HG03432 (cell line): ENCODE measurements around the gene MMD2.
A peak's percentile ranks its signal among the peaks of the same experiment; 100 is the strongest.

Experiments used
- ATAC-seq: cut with Tn5 transposase; IDR thresholded peaks from one replicate; pipeline ENCODE4 v1.9.1; 2021; ENCODE audit warnings: mild to moderate bottlenecking, moderate library complexity; ENCODE audit not compliant: unreplicated experiment

The MMD2 gene

GRCh38 chr7:4959893-4960292 lies 906 bp upstream of the MMD2 start:
- ATAC-seq = no peak

DNA sequence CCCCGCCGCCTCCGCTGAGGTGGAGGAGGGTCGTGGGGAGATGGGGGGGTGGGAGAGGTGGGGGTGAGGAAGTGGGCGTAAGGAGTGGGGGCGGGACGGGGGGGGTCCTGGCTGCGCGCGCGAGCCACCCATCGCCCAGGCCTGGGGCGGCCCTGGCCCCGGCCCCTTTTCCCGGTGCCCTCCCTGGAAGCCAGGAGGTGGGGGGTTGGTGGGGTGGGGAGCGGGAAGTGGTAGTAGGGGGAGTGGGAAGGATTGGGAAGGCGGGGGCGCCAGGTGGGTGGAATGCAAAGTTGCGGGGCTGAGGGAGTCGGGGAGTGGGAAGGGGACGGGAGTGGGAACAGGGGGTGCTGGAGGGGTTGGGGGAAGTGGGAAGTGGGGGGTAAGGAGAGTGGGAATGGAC lies 319 bp upstream of the MMD2 start:
- ATAC-seq = no peak

DNA sequence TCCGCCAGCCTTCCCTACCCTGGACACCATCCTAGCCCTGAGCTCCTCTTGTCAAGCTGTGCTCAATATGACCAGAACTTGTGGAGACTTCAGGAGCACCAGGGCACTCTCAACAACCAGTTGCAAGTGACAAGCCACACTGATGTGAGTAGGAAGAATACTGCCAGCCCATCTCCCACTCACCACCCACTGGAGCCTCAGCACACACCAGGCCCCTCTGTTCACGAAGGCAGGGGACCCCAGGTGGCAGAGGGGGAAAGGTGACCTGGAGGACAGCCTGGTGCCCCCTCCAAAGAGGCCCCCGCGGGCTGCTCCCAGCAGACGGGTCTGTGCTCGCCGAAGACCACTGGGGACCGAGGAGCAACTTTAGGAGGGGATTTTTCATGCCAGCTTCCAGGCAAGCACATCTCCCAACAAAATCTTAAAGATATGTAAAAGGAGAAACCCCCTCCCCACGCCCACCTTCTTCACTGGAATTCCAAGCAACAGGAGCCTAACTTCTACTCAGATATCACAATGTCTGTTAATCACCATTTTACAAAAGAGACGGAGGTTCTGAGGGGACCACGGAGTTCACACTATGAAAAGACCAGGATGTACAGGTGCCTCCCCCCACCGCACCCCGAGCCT lies 1.0 kb downstream of the MMD2 start:
- no peak for ATAC-seq

GRCh38 chr7:4951903-4952636 lies 6.9 kb downstream of the MMD2 start:
- ATAC-seq = peak; percentile 65

- no peak for ATAC-seq
Observed at GRCh38 chr7:4951304-4951703, 7.7 kb downstream of the MMD2 start.

DNA sequence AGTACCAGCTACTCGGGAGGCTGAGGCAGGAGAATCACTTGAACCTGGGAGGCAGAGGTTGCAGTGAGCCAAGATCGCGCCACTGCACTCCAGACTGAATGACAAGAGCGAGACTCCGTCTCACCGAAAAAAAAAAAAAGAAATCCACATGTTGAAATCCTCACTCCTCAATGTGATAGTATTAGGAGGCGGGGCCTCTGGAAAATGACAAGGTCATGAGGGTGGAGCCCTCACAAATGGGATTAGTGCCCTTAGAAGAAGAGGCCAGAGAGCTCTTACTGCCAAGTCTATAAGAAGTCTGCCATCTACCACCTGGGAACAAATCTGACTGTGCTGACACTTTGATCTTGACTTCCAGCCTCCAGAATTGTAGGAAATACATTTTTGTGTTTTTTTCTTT lies 10.6 kb downstream of the MMD2 start:
- ATAC-seq = no peak

- no peak for ATAC-seq
Observed at GRCh38 chr7:4945949-4946348, 13.0 kb downstream of the MMD2 start.

GRCh38 chr7:4944939-4945338 lies 14.0 kb downstream of the MMD2 start:
- ATAC-seq = no peak

- ATAC-seq = no peak
Observed at GRCh38 chr7:4943297-4943696, 15.7 kb downstream of the MMD2 start.

DNA sequence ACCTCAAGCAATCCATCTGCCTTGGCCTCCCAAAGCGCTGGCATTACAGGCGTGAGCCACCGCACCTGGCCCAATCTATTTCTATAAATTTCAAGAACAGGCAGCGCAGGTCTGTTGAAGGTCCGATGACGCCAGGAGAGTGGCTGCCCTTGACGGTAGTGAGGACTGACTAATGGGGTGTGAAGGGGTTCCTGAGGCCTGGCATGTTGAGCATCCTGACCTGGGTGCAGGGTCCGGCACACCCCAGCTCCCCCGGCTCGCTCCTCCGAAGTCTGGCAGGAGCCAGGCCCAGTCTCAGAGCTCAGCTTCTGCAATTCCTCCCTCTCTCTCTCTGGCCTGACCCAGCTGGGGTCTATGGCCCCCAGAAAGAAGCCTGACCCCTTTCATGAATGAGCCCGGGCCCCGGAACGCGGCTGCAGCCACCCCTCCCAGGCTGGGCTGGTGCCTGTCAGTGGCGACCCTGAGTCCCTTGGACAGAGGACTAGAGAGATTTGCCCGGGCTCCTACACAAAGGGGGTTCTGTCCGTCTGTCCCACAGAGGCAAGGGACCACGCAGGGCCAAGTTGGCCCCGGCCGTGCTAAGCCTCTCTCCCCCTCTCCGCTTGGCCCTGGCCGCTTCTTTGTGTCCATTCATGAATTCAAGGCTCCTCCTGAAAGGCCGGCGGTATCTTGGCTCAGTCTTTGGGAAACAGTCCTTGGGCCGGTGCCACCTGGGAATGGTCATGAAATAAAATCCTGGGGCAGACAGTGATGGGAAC lies 18.8 kb downstream of the MMD2 start:
- ATAC-seq = no peak

DNA sequence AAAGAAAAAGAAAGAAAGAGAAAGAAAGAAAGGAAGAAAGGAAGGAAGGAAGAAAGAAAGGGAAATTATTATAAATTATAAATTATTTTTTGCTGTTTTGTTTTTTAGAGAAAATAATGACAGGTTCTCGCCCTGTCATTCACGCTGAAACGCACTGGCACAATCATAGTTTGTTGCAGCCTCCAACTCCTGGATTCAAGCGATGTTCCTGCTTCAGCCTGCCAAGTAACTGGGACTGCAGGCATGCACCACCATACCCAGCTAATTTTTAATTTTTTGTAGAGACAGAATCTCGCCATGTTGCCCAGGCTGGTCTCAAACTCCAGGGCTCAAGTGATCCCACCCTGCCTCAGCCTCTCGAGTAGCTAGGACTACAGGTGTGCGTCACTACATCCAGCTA lies 21.6 kb downstream of the MMD2 start:
- no peak for ATAC-seq

DNA sequence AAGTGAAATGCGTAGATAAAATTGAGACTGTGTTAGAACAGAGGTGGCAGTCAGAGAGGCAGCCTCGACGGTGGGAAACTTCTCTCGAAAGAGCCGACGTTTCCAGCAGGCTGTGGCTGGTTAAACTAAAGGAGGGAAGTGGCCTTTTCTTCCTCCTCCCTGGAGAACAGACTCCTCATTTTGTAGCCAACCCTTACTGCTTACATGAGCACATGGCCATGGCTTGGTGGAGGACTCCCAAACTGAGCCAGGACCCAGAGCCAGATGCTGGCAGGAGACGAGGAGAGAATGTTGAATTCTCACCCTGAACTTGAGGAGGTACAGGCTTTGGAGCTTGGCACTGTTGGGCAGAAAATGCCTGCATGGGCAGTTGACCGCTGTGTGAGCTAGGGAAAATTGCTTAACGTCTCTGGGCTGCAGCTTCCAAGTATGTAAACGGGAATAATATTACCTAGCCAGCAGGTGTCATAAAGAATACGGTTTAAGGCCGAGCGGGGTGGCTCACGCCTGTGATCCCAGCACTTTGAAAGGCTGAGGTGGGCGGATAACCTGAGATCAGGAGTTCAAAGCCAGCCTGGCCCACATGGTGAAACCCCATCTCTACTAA lies 24.5 kb downstream of the MMD2 start:
- no peak for ATAC-seq

GRCh38 chr7:4931943-4932342 lies 27.0 kb downstream of the MMD2 start:
- ATAC-seq = no peak

DNA sequence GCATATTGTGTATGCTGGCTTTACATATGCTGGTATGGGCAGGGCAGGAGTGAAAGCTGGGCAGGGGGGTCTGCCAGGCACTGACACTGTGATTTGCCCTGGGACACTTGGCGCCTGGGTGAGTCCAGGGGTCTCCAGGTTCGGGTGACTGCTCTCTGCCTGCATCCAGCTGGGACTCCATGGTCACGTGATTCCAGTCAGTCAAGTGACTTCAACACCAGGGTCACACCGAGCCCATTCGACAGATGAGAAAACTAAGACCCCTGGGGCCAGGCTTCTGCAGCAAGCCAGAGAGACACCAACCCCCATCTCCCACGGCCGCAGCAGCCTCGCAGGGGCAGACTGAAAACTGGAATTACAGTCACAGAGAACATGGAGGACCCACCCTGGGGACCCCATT lies 30.0 kb downstream of the MMD2 start:
- no peak for ATAC-seq

- no peak for ATAC-seq
Observed at GRCh38 chr7:4928445-4928844, 30.5 kb downstream of the MMD2 start.

- ATAC-seq = no peak
Observed at GRCh38 chr7:4919969-4920766, 38.8 kb downstream of the MMD2 start.

DNA sequence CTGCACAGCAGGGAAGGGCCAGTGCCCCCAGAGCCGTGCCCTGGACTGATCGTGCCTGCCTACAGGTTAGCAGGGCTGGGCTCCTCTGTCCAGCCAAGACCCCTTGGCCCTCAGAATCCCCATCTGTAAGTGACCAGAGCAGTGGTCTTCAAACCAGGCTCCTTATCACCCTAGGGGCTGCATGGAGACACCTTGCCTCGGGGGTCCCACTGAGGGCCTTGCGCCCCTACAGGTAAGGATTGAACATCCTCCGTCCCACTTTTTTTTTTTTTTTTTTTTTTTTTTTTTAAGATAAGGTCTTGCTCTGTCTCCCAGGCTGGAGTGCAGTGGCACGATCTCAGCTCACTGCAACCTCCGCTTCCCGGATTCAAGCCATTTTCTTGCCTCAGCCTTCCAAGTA lies 42.9 kb downstream of the MMD2 start:
- no peak for ATAC-seq

GRCh38 chr7:4911111-4911828 lies 47.7 kb downstream of the MMD2 start:
- no peak for ATAC-seq

DNA sequence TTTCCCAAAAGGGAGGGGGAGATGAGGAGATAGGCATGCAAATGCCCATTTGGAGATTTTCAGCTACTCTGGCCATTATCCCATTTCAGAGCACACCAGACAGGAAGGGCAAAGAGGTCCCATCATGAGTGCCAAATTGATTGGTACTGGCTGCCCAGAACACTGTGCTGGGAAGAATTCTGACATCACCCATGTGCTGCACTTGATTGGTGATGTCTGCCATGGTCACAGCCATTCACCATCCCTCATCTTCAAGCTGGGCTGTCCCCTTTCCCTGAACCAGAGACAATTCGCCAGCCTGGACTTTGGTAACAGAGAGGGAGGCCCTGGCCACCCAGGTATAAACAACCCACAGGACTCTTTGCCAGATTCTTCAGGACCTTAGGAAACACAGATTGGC lies 52.3 kb downstream of the MMD2 start:
- ATAC-seq = no peak

DNA sequence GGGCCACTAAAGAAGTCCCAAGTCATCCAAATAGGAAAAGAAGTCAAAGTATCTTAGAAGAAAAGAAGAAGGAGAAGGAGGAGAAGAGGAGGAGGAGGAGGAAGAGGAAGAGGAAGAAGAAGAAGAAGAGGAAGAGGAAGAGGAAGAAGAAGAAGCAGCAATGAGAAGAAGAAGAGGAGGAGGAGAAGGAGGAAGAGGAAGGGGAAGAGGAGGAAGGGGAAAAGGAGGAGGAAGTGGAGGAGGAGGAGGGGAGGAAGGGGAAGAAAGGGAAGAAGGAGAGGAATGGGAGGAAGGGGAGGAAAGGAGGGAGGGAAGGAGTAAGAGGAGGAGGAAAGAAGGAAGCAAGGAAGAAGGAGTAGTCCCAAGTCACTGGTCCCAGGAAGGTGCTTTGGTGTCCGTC lies 53.8 kb downstream of the MMD2 start:
- ATAC-seq = no peak
